Nephron progenitor cell (in vitro differentiated cells): ENCODE data around the gene TLX2.
A peak's percentile ranks its signal among the peaks of the same experiment; 100 is the strongest.

ENCODE experiments used
- DNase-seq: peaks from one replicate; pipeline ENCODE4 v3.0.0; 2021
- H3K27ac Mint-ChIP-seq: 2 replicates; pipeline ENCODE4 v1.8.0; 2021; ENCODE audit warnings: mild to moderate bottlenecking, moderate library complexity, mixed read lengths
- H3K27me3 Mint-ChIP-seq: 2 replicates; pipeline ENCODE4 v1.8.0; 2021; ENCODE audit warnings: mild to moderate bottlenecking, low read depth, mixed read lengths; ENCODE audit not compliant: poor library complexity
- H3K36me3 Mint-ChIP-seq: 2 replicates; pipeline ENCODE4 v1.8.0; 2021; ENCODE audit warnings: low read depth, mixed read lengths
- H3K4me1 Mint-ChIP-seq: 2 replicates; pipeline ENCODE4 v1.8.0; 2021; ENCODE audit warnings: mixed read lengths
- H3K4me3 Mint-ChIP-seq: 2 replicates; pipeline ENCODE4 v1.8.0; 2021; ENCODE audit warnings: mild to moderate bottlenecking, moderate library complexity, mixed read lengths
- H3K9me3 Mint-ChIP-seq: 2 replicates; pipeline ENCODE4 v1.8.0; 2021; ENCODE audit warnings: mild to moderate bottlenecking, moderate library complexity, mixed read lengths
- CTCF ChIP-seq: fragments of 200-600 bp; sonication (generic); IDR thresholded peaks from 2 replicates; pipeline ENCODE4 v1.5.0; 2021; ENCODE audit warnings: antibody characterized with exemption

Gene TLX2

DNA sequence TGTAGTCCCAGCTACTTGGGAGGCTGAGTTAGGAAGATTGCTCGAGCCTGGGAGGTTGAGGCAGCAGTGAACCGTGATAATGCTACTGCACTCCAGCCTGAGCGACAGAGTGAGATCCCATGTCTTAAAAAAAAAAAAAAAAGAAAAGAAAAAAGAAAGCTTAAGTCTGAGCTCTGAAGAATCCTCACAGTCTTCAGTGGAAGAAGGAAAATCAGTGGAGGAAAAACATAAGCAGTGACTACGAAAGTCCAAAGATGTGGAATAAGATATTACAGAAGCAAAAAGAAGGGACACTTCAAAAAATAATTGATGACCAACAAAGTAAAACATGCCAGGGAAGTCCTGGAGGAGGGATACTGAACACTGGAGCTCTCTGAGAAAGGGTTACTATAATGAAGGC, 4.0 kb upstream of the TLX2 start:
- H3K4me1 Mint-ChIP-seq, result peaks cover 44% of the 10 kb centered on the region
- H3K27me3 Mint-ChIP-seq, result peaks cover 100% of the 10 kb centered on the region
- peaks cover 4% of the 10 kb centered on the region for H3K9me3 Mint-ChIP-seq
- DNase-seq, result no peak
- H3K4me3 Mint-ChIP-seq, result no peak overlapping the region
- no peak for TF ChIP-seq CTCF
- H3K27ac Mint-ChIP-seq, result no peak overlapping the region
- H3K36me3 Mint-ChIP-seq, result peaks cover 17% of the 10 kb centered on the region

- peaks cover 9% of the 10 kb centered on the region for H3K36me3 Mint-ChIP-seq
- peaks cover 100% of the 10 kb centered on the region for H3K27me3 Mint-ChIP-seq
- H3K9me3 Mint-ChIP-seq, result peaks cover 6% of the 10 kb centered on the region
- peaks cover 36% of the 10 kb centered on the region for H3K4me1 Mint-ChIP-seq
- H3K27ac Mint-ChIP-seq, result no peak overlapping the region
- H3K4me3 Mint-ChIP-seq, result no peak overlapping the region
- TF ChIP-seq CTCF, result no peak
- no peak for DNase-seq
Observed at GRCh38 chr2:74511104-74511989, 2.9 kb upstream of the TLX2 start.

DNA sequence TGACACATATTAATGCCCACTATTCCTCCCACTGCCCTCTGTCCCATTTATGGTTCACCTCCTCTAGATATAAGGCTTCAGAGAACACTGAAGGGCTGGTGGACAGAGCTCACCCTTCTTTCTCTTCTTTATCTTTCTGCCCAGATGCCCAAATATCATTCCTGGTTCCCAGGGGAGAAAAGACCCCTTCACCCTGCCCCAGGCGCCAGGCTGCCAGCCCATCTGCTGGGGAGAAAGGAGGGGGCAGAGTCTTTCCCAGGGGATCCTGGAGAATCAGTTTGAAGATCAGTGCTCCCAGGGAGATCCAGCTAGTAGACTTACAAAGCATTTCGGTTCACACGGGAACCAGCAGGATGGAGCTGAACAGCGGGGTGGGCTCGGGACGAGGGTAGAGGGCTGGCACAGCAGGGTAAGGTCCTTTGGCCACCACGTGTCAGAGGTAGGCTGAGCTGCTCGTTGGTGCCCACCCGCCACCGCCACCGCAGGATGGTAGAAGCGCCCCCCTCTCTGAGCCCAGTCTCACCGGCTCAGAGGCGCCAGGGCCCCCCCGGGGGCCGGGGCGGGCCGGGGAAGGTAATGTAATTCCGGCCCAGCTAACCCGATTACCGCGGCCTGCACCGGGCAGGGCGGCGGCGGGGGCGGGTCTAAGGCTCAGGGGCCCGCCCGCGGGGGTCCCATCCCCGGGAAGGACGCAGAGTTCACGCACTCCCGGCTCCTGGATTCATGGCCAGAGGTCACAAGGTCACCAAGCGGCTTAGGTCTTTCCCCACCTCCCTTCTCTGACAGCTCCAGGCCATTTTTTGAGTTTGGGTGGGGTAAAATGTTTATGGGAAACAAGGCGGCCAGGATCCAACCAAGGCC, 1.3 kb upstream of the TLX2 start:
- TF ChIP-seq CTCF, result no peak
- no peaks in the 10 kb centered on the region for H3K36me3 Mint-ChIP-seq
- DNase-seq, result peak; percentile 60
- H3K9me3 Mint-ChIP-seq, result peaks cover 14% of the 10 kb centered on the region
- H3K27me3 Mint-ChIP-seq, result peaks cover 100% of the 10 kb centered on the region
- H3K27ac Mint-ChIP-seq, result peak overlapping the region; percentile 75
- H3K4me3 Mint-ChIP-seq, result peak overlapping the region; percentile 62
- H3K4me1 Mint-ChIP-seq, result peaks cover 23% of the 10 kb centered on the region

GRCh38 chr2:74513605-74514367, 464 bp upstream of the TLX2 start:
- H3K27me3 Mint-ChIP-seq, result peaks cover 100% of the 10 kb centered on the region
- no peak overlapping the region for H3K27ac Mint-ChIP-seq
- H3K4me1 Mint-ChIP-seq, result peaks cover 15% of the 10 kb centered on the region
- H3K9me3 Mint-ChIP-seq, result peaks cover 14% of the 10 kb centered on the region
- DNase-seq, result peak; percentile 26
- H3K4me3 Mint-ChIP-seq, result peak overlapping the region; percentile 49
- no peaks in the 10 kb centered on the region for H3K36me3 Mint-ChIP-seq
- no peak for TF ChIP-seq CTCF

- Mint-ChIP-seq H3K27me3 (peaks cover 100% of the 10 kb centered on the region), H3K4me1 (peaks cover 15% of the 10 kb centered on the region), H3K36me3 (no peaks in the 10 kb centered on the region), H3K9me3 (peaks cover 14% of the 10 kb centered on the region), H3K27ac (no peak overlapping the region), H3K4me3 (peak overlapping the region; percentile 51)
- peak; percentile 46 for DNase-seq
- TF ChIP-seq CTCF, result no peak
Observed at GRCh38 chr2:74515271-74515980, 1.2 kb downstream of the TLX2 start.
